Stimulated activated CD8-positive, alpha-beta memory T cell treated with anti-CD3 and anti-CD28 coated beads, Interleukin-7, amount 100 ng/mL, for 1 hour (primary cell): ENCODE measurements around the gene CBLL1.

ENCODE experiments used
- DNase-seq, 2 donors: peaks; one replicate each; pipeline ENCODE4 v3.0.0-alpha.2; 2020; ENCODE audit warnings: low read depth in 2 of 2

Gene CBLL1

DNA sequence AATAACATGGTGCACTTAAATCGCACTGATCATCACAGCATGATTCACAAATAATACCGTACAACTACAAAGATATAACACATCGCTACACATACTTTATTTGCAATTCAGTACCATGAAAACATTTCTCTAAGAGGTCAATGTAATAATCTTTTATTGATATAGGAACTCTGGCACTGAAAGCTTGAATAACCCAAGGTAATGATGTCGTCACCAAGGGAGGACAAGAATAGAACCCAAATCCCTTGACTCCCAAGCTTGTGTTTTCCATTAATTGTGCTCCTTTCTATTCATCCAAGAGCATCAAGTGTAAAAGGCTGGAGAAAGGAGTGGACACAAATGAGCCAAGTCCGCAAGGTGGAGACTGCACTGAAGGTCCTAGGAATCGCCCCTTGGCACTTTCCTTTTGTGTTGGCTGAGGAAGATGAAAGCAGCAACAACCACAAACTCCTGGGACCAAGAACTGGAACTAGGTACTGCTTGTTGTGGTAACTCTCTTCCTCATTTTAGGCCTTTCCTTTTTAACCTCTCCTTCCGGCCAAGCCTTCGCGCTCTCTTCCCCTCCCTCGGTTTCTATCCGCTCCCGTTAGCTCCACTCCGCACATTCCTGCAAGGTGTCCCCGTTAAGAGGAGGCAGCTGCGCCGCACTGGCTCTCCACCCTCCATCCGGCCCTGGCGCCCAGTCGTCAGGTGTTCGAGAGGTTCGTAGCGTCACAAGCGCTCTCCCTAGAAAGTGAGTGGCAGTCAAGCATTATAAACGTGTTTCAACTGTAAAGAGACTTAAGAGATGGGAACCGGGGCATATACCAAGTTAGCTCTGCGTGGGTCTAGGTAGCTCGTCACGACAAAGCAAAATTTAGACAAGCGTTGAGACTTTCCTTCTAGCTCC, 1.0 kb upstream of the CBLL1 start:
- peak; percentile 22 to 47 for DNase-seq

DNA sequence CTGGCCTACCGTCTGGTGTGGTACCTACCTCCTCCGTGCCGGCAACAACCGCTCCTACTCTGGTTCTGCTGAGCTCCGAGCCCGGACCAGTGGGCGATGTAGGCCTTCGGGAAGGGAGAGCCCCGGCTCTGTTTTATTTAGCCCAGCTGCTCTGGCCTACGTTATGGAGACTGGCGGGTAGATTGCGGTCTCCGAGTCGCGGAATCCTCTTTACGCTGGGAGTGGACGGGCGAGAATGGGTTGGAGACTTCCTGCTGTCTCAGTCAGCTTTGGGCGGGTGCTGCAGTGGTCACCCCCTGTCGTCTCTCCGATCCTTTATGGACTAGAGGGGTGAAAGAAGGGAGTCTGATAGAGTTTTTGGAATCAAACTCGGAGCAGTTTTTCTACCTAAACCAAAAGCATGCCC, 406 bp downstream of the CBLL1 start:
- DNase-seq: peak in 1 of 2 donors; percentile 21

DNA sequence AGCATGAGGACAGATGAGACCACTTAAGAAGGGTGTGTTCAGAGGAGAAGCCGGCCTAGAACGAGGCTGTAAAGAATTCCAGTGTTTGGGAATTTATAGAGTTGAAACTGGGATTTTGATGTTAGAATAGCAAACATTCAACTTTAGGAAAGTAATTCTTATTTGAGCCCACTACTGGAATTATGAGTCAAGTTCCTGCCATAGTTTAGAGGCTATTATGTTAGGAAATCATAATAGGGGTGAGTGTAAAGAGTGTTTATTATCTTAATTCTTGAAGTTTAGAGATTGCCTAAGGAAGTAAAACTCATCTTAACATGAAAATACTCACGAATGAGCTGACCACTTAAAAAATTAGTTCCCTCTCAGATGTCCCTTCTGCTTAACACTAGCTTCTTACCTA, 2.1 kb downstream of the CBLL1 start:
- DNase-seq: no peak

DNA sequence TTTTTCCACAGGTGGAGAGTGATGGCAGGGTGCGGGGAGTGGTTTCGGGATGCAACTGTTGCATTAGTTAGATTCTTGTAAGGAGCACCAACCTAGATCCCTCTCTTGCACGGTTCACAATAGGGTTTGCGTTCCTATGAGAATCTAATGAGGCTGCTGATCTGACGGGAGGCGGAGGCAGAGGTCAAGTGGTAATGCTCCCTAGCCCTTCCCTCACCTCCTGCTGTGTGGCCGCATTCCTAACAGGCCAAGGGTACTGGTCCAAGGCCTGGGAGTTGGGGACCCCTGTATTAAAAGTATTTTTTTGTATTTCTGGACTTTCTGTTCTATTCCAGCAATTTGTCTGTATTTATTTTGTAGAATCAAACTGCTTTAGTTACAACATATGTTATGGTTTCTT, 7.2 kb downstream of the CBLL1 start:
- no peak for DNase-seq

DNA sequence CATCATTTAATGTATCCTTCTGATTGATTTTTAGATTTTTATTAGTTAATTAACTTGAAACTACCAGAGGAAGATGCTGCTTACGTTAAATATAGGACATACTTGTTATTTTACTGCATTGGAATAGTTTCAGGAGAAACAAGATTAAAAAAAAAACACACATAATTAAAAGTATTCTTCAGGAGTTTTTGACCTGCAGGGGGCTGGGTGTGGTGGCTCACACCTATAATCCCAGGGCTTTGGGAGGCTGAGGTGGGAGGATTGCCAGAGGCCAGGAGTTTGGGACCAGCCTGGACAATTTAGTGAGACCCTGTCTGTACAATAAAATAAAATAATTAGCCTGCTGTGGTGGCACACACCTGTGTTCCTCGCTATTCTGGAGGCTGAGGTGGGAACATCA, 10.7 kb downstream of the CBLL1 start:
- DNase-seq: no peak

DNA sequence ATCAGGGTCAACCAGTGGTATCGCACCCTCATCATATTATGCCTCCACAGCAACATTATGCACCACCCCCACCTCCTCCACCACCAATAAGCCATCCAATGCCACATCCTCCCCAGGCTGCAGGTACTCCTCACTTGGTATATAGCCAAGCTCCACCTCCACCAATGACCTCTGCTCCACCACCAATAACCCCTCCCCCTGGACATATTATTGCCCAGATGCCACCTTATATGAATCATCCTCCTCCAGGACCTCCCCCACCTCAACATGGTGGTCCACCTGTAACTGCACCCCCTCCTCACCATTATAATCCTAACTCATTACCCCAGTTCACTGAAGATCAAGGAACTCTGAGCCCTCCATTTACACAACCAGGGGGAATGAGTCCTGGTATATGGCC, 14.7 kb downstream of the CBLL1 start:
- DNase-seq: no peak

DNA sequence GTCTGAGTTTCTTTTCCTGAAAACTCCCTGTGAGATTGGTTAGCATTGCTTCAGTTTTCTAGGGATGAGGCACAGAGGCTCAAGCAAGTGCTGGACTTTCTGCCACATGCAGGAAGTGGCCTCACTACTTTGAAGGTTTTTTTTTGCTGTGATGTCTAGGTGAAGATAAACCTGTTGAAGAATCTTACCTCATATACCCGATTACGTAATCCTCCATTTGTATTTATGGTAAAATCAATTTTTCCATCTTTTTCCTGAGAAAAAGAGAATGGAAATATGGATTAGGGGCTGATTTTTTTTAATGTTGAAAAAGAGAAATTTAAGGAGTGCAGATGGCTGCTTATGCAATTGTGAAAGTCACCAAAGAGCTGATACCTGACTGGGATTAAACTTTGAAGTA, 23.4 kb downstream of the CBLL1 start:
- DNase-seq: no peak

DNA sequence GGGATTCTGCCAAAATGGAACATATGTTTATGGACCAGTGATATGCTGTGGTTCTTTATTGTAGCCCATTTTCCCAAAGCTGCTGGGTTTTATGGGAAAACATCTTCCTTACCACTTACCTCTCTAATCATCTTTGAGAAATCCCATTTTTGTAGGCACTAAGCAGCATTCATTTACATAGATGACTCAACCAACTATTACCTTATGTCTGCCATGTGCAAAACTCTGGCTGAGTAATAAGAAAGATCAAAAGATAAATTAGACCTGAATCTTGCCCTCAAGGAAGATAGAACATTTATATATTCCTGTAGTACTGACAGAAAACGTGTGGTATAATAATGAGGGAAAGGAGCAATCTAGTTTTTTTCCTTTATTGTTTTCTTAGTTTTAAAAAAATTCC, 24.3 kb downstream of the CBLL1 start:
- no peak for DNase-seq

DNA sequence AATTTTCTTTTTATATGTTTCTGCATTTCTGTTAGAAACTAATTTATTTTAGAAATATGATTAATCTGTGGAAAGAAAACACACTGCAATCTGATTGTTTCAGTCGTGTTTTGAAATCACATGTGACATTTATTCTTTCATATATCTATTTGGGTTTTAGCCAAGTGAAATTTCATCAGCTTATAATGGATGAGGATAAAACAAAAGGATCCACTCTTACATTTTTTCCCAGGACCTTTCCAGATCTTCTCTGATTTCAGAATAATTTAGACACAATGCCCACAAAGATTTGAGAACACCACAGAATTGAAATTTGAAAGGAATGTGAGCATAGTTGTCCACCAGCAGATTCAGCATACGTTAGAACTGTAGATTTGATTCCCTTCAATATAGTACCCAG, 29.1 kb downstream of the CBLL1 start:
- DNase-seq: no peak

DNA sequence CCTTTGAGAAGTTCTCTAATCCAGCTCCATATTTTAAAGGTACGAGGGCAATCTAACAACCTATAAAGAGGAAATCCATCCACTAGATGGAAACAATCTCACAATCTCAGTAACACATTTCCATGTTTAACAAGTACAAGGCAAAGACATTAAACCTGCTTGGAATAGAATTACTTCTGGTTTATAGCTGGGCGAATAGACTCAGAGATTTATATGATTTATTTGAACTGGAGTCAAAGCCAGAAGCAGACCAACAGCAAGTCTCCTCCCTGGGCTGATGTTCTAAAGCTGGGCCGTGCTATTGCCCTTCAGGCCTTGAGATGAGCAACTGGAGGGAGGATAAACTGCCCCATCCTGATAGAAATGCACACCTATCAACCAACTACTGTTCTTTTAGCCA, 33.8 kb downstream of the CBLL1 start:
- DNase-seq: no peak

DNA sequence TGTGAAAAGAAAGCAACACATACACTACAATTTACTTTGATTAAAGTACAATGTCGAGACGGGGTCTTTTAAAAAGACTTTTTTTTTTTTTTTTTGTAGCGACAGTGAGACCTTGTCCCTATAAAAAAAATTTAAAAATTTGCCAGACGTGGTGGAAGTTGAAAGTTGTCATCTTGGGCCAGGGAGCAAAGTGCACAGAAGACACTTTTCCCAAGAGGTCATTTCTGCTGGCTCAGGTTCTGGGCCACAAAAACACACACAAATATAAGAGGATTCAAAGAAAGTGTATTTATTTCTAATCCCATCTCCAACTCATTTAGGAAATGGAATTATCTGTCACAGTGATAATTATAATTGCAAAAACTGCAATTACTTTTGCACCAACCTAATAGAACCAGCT, 34.3 kb downstream of the CBLL1 start:
- DNase-seq: no peak

DNA sequence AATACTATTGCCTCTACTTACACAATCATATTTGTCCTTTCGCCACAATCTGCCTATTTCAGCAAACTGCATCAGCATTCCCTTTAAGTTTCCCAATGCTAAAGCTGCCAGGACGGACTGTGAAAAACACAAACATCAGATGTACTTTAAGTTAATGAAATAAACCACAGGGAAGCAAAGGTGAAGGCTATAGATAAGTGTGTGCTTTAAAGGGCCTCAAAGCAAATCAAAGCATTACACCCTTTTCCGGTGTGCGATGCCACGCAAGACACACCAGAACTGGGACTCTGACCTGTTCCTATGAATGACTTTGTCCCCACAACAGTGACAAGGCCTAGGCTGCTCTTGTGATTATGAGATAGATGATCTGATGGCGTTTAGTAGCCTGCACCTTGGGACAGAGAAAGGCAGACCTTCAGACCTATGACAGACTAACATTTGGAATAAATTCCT, 35.7 kb downstream of the CBLL1 start:
- DNase-seq: no peak

DNA sequence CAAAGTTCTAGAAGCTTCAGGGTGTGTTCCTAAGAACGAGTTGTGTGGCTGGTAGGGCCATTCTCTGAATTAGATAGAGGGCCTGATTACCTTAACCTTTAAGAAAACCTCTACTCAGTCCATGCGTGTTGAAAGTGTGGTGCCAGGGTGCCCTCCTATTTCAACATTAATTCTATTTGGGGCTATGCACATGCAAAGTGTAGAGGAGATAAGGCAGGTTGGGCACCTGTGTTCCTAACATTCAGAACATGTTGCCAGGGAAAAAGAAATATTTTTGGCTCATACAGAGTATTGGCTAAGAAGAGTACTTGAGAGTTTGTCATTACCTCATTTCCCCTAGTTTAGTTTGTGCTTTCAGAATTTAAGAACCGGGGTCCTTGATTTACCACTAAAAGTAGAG, 38.4 kb downstream of the CBLL1 start:
- DNase-seq: no peak

DNA sequence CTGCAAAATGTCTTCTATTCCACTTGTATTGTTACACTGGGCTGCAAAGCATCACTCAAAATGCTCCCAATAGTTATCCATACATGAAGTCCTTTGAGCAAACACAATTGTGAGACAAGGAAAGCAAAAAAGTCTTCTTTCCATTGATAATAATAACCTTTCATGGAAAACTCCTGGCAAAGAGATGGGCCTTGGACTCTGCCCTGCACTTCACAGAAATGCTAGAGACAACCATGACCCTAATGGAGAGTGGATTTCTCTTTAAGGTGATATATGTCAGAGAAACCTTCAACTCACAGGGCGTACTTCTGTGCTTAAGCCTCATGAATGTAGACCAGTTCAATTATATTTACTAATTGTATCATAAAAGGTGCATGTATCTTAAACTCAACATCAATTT, 39.7 kb downstream of the CBLL1 start:
- DNase-seq: no peak

DNA sequence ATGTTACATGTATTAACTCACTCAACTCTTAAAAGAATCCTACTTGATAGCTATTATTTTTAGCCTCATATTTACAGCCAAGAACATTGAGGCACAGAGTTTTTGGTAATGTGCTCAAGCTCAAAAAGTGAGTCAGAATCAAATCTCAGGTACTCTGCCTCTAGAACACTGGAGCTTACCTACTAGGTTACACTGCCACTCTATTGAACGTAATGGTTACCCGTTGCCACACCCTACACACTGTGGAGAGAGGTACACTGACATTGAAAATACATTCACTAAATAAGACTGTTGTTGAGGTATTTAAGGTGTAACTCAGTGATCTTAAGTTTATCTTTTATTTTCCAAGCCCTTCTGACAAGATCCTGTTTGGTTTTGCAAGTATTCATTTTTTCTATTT, 41.2 kb downstream of the CBLL1 start:
- no peak for DNase-seq

DNA sequence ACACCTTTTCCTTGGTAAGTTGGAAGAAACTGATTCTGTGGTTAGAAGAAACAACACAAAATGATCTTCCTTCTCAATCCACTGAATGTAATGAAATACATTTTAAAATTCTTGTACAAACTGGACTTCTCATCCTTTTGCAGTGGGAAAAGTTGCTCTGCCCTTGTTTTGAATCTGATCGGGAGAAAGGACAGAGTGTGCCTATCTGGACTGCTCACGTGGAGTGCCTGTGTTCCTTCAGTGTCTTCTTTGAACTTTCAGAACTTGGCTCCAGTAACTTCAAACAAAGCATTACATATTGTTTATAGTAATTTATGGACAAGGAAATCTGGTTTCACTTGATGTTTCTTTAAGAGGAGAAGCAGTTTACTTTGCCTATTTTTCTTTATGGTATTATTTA, 42.0 kb downstream of the CBLL1 start:
- no peak for DNase-seq

DNA sequence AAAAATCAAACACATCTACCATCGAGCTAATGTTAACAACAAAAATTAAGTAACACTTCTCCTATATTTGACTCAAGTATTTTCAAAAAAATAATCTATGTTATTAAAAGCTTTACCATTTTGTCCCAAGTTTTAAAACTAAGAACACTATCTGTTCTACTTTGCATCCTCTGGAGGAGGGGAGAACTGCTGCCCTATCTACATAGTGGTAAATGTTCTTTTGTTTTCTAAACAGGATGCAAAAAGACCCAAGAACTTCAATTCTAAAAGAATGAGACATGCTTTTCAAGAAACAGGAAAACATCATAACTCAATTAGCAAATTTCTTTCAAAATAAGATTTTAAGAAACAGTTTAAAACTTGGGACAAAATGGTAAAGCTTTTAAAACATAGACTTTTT, 44.3 kb downstream of the CBLL1 start:
- DNase-seq: no peak

DNA sequence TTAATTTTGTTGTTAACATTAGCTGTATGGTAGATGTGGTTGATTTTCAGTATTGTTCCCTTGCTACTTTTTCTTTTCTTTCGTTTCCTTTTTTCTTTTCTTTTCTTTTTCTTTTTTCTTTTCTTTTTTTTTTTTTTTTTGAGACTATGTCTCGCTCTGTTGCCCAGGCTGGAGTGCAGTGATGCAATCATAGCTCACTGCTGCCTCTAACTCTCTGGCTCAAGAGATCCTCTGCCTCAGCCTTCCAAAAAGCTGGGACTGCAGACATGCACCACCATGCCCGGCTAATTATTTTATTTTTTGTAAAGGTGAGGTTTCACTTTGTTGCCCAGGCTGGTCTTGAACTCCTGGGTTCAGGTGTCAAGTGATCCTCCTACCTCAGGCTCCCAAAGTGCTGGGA, 44.7 kb downstream of the CBLL1 start:
- DNase-seq: no peak

DNA sequence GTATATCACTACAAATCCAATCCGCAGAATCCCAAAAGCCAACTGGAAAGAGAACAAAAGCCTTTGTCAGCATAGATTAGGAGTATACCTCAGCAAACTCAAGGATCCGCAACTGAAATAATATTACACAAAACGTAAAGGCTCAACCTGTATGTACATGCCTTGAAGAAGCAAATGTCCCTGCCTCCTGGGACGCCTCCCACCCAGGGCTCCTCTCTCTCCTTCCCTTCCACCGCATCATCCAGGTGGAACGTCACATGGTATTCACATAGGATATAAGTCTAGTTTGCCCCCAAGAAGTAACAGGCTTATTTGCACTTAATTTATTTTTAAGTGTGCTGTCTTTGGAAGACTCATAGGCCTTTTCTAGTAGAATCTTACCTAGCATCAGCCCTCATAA, 45.7 kb downstream of the CBLL1 start:
- no peak for DNase-seq

DNA sequence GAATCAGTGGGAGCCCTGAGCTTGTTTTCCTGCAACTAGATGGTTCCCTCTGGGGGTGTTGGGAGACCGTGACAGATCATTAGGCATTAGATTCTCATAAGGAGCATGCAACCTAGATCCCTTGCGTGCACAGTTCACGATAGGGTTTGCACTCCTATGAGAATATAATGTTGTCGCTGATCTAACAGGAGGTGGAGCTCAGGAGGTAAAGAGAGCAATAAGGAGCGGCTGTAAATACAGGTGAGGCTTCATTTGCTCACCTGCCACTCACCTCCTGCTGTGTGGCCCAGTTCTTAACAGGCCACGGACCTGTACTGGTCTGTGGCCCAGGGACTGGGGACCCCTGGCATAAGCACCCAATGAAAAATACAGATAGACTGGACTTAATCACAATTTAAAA, 48.4 kb downstream of the CBLL1 start:
- no peak for DNase-seq

DNA sequence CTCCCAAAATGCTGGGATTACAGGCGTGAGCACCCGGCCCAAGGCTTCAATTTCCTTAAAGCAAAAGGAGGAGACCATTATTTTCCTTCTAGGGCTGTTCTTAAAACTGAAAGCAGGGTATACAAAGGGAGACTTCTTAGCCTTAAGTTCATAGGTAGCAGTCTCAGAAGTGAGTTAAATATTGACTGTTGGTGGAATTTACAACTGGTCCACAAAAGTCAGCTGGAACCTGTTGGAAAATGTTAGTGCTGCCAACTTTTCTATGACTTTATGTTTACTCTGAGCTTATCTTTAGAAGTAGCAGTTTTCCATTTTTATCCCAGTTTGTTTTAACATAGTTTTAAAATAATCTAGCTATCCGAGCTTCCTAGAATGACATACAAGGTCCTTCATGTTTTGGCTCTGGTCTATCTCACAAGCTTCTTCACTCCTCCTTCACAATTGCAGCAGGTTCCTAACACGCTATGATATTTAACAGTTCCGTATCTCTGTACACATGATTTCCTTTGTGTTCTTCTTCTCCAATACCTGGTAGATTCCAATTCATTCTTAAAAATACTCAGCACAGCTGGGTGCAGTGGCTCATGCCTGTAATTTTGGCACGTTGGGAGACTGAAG, 55.8 kb downstream of the CBLL1 start:
- no peak for DNase-seq

DNA sequence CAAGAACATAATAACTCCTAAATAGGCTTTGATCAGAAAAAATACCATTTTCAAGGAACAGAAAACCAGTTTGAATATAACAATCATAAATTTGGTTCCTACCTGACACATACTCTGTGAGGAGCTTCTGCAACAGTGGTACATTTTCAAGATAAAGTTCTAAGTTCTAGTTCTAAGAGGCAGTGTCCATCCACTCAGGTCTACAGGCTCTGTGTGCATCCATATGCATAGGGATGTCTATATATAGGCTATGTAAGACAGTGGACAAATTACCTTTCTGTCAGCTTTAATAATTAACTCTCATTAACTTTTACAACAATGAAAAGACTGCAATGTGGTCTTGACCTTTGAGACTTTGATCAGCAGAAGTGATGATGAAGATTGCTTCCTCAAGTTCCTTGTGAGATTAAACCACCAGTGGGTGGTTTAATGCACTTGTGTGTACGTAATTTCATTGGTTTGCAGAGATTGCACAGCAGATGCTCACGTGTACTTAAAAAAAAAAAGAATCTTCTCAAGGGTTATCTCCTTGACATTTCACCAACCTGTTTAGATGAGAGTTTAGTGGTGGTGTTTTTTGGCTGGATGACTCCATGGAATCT, 59.2 kb downstream of the CBLL1 start, which contains the start of gene SLC26A3:
Gene SLC26A3 (minus strand): TSS at position 215 of the 602 bp plus-strand sequence. CDS start 8,714 bp downstream, outside the sequence.
- DNase-seq: no peak

DNA sequence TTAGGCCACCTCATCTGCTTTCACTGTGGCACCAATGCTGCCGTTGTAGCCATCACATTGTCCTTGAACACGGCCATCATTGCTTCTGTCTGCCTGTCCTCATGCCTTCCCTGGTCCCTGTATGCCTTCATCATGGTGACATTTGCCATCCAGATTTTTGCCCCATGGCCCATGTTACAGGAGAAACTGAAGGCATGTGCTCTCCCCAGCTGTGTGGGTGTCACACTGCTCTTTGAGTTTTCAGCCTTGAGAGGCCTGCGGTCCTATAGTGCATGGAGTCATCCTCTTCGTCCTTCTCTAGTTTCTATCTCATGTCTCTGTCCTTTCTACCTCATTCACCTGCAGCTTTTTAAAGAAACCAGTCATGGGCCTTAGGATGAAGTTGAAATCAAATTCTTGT, 65.2 kb downstream of the CBLL1 start:
- no peak for DNase-seq
